Panc1 (cell line): ENCODE data around the gene ABCA1. TPM values are rescaled to one million over a fixed set of nuclear protein-coding genes. Genes with fewer than 3 reads are reported as not detected.

Source experiments
- ATAC-seq: fragments of 200-7000 bp; cut with Tn5 transposase; 2 replicates; pipeline ENCODE4 v1.9.1; 2020; ENCODE audit warnings: mild to moderate bottlenecking, moderate library complexity
- BruUV-seq: library from RNA; stranded (reverse); fragments of 400-500 nt; replicated peaks from 2 replicates; lab custom pipeline; 2021; lab: Mats Ljungman, UMichigan
- CTCF ChIA-PET: fragments of 300-600 bp; sonication (Branson Sonifier 250); formaldehyde crosslinking; loops from one replicate; lab custom pipeline; 2022; ENCODE audit warnings: antibody characterized with exemption; lab: Charles Lee
- POLR2A ChIA-PET: fragments of 300-600 bp; sonication (Branson Sonifier 250); formaldehyde crosslinking; loops from one replicate; lab custom pipeline; 2022; ENCODE audit warnings: antibody characterized with exemption; lab: Charles Lee
- DNase-seq: peaks from one replicate; pipeline ENCODE4 v3.0.0-alpha.2; 2010; ENCODE audit warnings: low read depth, low spot score
- H3K27ac ChIP-seq: 2 replicates; pipeline ENCODE4 v1.5.1; 2011; ENCODE audit warnings: mild to moderate bottlenecking, low read length, inconsistent platforms
- H3K27me3 ChIP-seq: fragments of 200-500 bp; sonication (Bioruptor generic); 2 replicates; pipeline ENCODE4 v1.6.0; 2014; ENCODE audit warnings: low read length, inconsistent platforms; ENCODE audit not compliant: control insufficient read depth, insufficient read depth
- H3K36me3 ChIP-seq: fragments of 200-500 bp; sonication (Bioruptor generic); 2 replicates; pipeline ENCODE4 v1.5.1; 2014; ENCODE audit warnings: inconsistent platforms, mild to moderate bottlenecking, low read length, moderate library complexity; ENCODE audit not compliant: control insufficient read depth, insufficient read depth
- H3K4me1 ChIP-seq: 2 replicates; pipeline ENCODE4 v1.5.1; 2011; ENCODE audit warnings: inconsistent platforms, mild to moderate bottlenecking, low read length, moderate library complexity; ENCODE audit not compliant: control insufficient read depth, insufficient read depth
- H3K4me3 ChIP-seq, 2 experiments: 2 replicates each; pipeline ENCODE4 v1.5.1; 2011 to 2012; ENCODE audit warnings: low read depth in 2 of 2, low read length in 2 of 2, mild to moderate bottlenecking in 2 of 2, inconsistent platforms in 1 of 2, moderate library complexity in 1 of 2
- H3K9me3 ChIP-seq: fragments of 200-500 bp; sonication (Bioruptor generic); 2 replicates; pipeline ENCODE4 v1.5.1; 2014; ENCODE audit warnings: low read depth, mild to moderate bottlenecking, inconsistent platforms, low read length, moderate library complexity; ENCODE audit not compliant: control insufficient read depth, insufficient read depth
- CTCF ChIP-seq: fragments of 450-650 bp; IDR thresholded peaks from 2 replicates; pipeline ENCODE4 v1.5.1; 2017; ENCODE audit warnings: mild to moderate bottlenecking
- POLR2AphosphoS5 ChIP-seq: IDR thresholded peaks from 2 replicates; pipeline ENCODE4 v1.6.1; 2012; ENCODE audit warnings: mild to moderate bottlenecking, low read depth, low read length, moderate library complexity
- REST ChIP-seq, 2 experiments: IDR thresholded peaks; 2 replicates each; pipeline ENCODE4 v1.6.1; 2011 to 2012; ENCODE audit warnings: low read depth in 2 of 2, control low read depth in 1 of 2, low read length in 1 of 2, mild to moderate bottlenecking in 1 of 2, moderate library complexity in 1 of 2; ENCODE audit not compliant: insufficient read depth in 1 of 2
- SIN3A ChIP-seq: IDR thresholded peaks from 2 replicates; pipeline ENCODE4 v1.6.1; 2012; ENCODE audit warnings: low read depth, mild to moderate bottlenecking, low read length, moderate library complexity, borderline replicate concordance; ENCODE audit not compliant: insufficient read depth
- TCF7L2 ChIP-seq: IDR thresholded peaks from 2 replicates; pipeline ENCODE4 v1.6.1; 2011; ENCODE audit warnings: mild to moderate bottlenecking, low read depth, low read length, inconsistent platforms
- in situ Hi-C: cut with HindIII; loops from 2 replicates; pipeline ENCODE4 v1.10.0; 2016; ENCODE audit warnings: low sequenced_read_pairs, low pct_unique_long_range_greater_than_20kb
- intact Hi-C: fragments of 100-400 bp; cut with micrococcal nuclease; formaldehyde crosslinking; loops from one replicate; pipeline ENCODE4 v1.10.0; 2022; ENCODE audit not compliant: unreplicated experiment
- total RNA-seq: library from RNA; stranded (reverse); gene quantifications from one replicate; pipeline ENCODE4 v1.2.1, GENCODE V29; 2021; ENCODE audit not compliant: unreplicated experiment

ABCA1 gene
- total RNA-seq, 1 experiment from 2014 or later, result 2.6 TPM

GRCh38 chr9:104835161-104835560 is 92.8 kb downstream of the ABCA1 start:
- H3K4me1 ChIP-seq, result no peaks in the 10 kb centered on the region
- DNase-seq, result no peak
- POLR2A ChIA-PET, result no interaction called here
- in situ Hi-C loops (no loop called here), intact Hi-C loops (no loop called here)
- no peaks in the 10 kb centered on the region for H3K27me3 ChIP-seq
- H3K4me3 ChIP-seq, result no peak overlapping the region
- no peaks in the 10 kb centered on the region for H3K9me3 ChIP-seq
- no peak overlapping the region for H3K27ac ChIP-seq
- TF ChIP-seq CTCF (no peak), TCF7L2 (no peak), SIN3A (no peak), REST (IDR thresholded peaks at IDR 0.05; ENCODE audit: insufficient read depth in 1 of 2, low read depth in 2 of 2, low read length in 1 of 2) (no peak), POLR2AphosphoS5 (no peak)
- BruUV-seq, result no TSS peak
- CTCF ChIA-PET, result no interaction called here
- no peaks in the 10 kb centered on the region for H3K36me3 ChIP-seq
- ATAC-seq, result no peak

GRCh38 chr9:104833696-104834095 is 94.3 kb downstream of the ABCA1 start:
- Histone ChIP-seq H3K4me1 (no peaks in the 10 kb centered on the region), H3K27ac (no peak overlapping the region), H3K36me3 (no peaks in the 10 kb centered on the region), H3K4me3 (no peak overlapping the region), H3K9me3 (no peaks in the 10 kb centered on the region), H3K27me3 (no peaks in the 10 kb centered on the region)
- in situ Hi-C loops, result no loop called here
- ChIA-PET POLR2A (no interaction called here), CTCF (no interaction called here)
- no TSS peak for BruUV-seq
- DNase-seq (no peak), ATAC-seq (no peak)
- intact Hi-C loops, result no loop called here
- TF ChIP-seq CTCF, result no peak
- no peak for TF ChIP-seq REST (IDR thresholded peaks at IDR 0.05; ENCODE audit: insufficient read depth in 1 of 2, low read depth in 2 of 2, low read length in 1 of 2)
- no peak for TF ChIP-seq POLR2AphosphoS5
- TF ChIP-seq TCF7L2, result no peak
- no peak for TF ChIP-seq SIN3A
